Measurements from ENCODE around the gene STX18. TPM values are rescaled to one million over a fixed set of nuclear protein-coding genes. Genes with fewer than 3 reads are reported as not detected.

Gene STX18
- total and polyA plus RNA-seq, 2 donors (not counting 3 experiments of a cell fraction or from before 2014, with no cell fraction given), result 30.7 to 31.2 TPM

DNA sequence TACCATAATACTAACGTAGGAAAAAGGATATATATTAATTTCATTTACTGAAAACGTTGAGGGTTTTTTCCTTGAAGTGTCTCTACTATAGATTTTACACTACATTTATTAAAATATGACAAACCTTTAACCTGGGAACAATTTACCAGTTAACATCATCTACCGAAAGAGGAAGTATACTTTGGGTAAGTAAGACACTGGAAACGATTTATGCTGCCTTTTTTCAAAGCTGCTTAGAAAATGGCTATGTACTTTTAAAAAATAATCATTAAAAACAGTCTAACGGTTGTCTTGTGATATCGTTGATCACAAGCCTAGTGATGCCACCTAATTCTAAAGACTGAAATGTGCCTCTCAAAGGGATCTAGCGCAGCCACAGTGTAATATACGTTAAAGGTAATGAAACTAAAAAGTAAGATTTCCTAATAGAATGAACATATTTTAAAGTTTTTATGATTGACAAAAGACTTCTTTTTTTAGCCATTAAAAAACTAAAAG lies 50.4 kb downstream of the STX18 start:
- BruUV-seq (replicated peaks), result no TSS peak
- no peak for DNase-seq (ENCODE audit: low read depth, low spot score)
- TF ChIP-seq JUN (IDR thresholded peaks at IDR 0.05; ENCODE audit: borderline replicate concordance, insufficient read depth, insufficient read length, low read depth) (no peak), EZH2 (IDR thresholded peaks at IDR 0.05; ENCODE audit: borderline replicate concordance, low read depth, low read length, severe bottlenecking) (no peak), MYC (IDR thresholded peaks at IDR 0.05; ENCODE audit: low read depth, low read length) (no peak), POLR2AphosphoS5 (IDR thresholded peaks at IDR 0.05; ENCODE audit: insufficient read depth, low read depth, low read length) (no peak), POLR2A (IDR thresholded peaks at IDR 0.05; ENCODE audit: low read depth, low read length) (no peak), GATA2 (IDR thresholded peaks at IDR 0.05; ENCODE audit: insufficient read depth, insufficient read length, low read depth, low read length) (no peak), FOS (IDR thresholded peaks at IDR 0.05; ENCODE audit: borderline replicate concordance, insufficient read depth, low read length) (no peak)
- TF ChIP-seq, protein P1, sequence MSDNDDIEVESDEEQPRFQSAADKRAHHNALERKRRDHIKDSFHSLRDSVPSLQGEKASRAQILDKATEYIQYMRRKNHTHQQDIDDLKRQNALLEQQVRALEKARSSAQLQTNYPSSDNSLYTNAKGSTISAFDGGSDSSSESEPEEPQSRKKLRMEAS (IDR thresholded peaks at IDR 0.05; ENCODE audit: insufficient read depth, insufficient read length), result no peak
- TF ChIP-seq, protein P2, sequence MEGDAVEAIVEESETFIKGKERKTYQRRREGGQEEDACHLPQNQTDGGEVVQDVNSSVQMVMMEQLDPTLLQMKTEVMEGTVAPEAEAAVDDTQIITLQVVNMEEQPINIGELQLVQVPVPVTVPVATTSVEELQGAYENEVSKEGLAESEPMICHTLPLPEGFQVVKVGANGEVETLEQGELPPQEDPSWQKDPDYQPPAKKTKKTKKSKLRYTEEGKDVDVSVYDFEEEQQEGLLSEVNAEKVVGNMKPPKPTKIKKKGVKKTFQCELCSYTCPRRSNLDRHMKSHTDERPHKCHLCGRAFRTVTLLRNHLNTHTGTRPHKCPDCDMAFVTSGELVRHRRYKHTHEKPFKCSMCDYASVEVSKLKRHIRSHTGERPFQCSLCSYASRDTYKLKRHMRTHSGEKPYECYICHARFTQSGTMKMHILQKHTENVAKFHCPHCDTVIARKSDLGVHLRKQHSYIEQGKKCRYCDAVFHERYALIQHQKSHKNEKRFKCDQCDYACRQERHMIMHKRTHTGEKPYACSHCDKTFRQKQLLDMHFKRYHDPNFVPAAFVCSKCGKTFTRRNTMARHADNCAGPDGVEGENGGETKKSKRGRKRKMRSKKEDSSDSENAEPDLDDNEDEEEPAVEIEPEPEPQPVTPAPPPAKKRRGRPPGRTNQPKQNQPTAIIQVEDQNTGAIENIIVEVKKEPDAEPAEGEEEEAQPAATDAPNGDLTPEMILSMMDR (IDR thresholded peaks at IDR 0.05; ENCODE audit: extremely low read depth in 1 of 2, insufficient read depth in 1 of 2, low read depth in 1 of 2, low read length in 2 of 2), result no peak
- no peak for FAIRE-seq
- Histone ChIP-seq H3K79me2 (ENCODE audit: control insufficient read depth, insufficient read depth, low read length) (peaks cover 4% of the 10 kb centered on the region), H3K9me1 (replicated peaks; ENCODE audit: control insufficient read depth, extremely low read depth, insufficient read depth, low read length) (no peaks in the 10 kb centered on the region), H2AFZ (ENCODE audit: low read depth, low read length) (no peak overlapping the region), H3K4me3 (replicated peaks in 1 of 3; ENCODE audit: insufficient read depth in 1 of 3, low read depth in 1 of 3, low read length in 3 of 3) (no peak overlapping the region), H3K4me1 (ENCODE audit: control insufficient read depth, extremely low read depth, insufficient read depth, low read length) (peaks cover 14% of the 10 kb centered on the region), H4K20me1 (replicated peaks; ENCODE audit: control insufficient read depth, extremely low read depth, insufficient read depth, low read length) (peaks cover 2% of the 10 kb centered on the region), H3K9ac (replicated peaks; ENCODE audit: extremely low read depth, insufficient read depth, low read length) (no peak overlapping the region), H3K27me3 (ENCODE audit: control insufficient read depth in 2 of 2, insufficient read depth in 2 of 2, low read length in 2 of 2) (no peaks in the 10 kb centered on the region), H3K27ac (ENCODE audit: insufficient read depth, low read depth, low read length) (no peak overlapping the region), H3K36me3 (ENCODE audit: control insufficient read depth in 2 of 2, extremely low read depth in 1 of 2, insufficient read depth in 2 of 2, low read length in 2 of 2) (no peaks in the 10 kb centered on the region), H3K9me3 (replicated peaks; ENCODE audit: control insufficient read depth, insufficient read depth, low read length) (no peaks in the 10 kb centered on the region), H3K4me2 (ENCODE audit: insufficient read depth, low read length) (no peak overlapping the region)
- ChIA-PET POLR2A (no interaction called here), CTCF (interaction anchor here (1.0 to 1.3 kb wide), 5 partner anchors 11 to 388 kb away, joined by 3 to 6 read pairs (median 3); no protein-coding TSS in a partner anchor)
- intact Hi-C loops (cut with micrococcal nuclease), result no loop called here
- dilution Hi-C loops (cut with MboI; ENCODE audit: extremely low pct_ligation_motif_present, low sequenced_read_pairs), result no loop called here
